RWPE2 (cell line): ENCODE data around the gene DDX28.
A peak's percentile ranks its signal among the peaks of the same experiment; 100 is the strongest.

ENCODE experiments used
- ATAC-seq: fragments of 200-7000 bp; cut with Tn5 transposase; 3 replicates; pipeline ENCODE4 v1.9.1; 2021; ENCODE audit warnings: low read depth
- DNase-seq: peaks from one replicate; pipeline ENCODE4 v3.0.0-alpha.2; 2020; ENCODE audit warnings: low spot score
- H3K27ac ChIP-seq: fragments of 450-650 bp; 2 replicates; pipeline ENCODE4 v1.5.1; 2017; ENCODE audit warnings: mild to moderate bottlenecking; ENCODE audit not compliant: poor library complexity, severe bottlenecking
- H3K27me3 ChIP-seq: fragments of 250-450 bp; sonication (Bioruptor Pico); 2 replicates; pipeline ENCODE4 v1.5.1; 2021; ENCODE audit warnings: mild to moderate bottlenecking, moderate library complexity; ENCODE audit not compliant: insufficient read depth, poor library complexity, severe bottlenecking
- H3K36me3 ChIP-seq: fragments of 250-450 bp; sonication (Bioruptor Pico); 2 replicates; pipeline ENCODE4 v1.5.1; 2020; ENCODE audit warnings: low read depth, mild to moderate bottlenecking, moderate library complexity
- H3K4me1 ChIP-seq: fragments of 250-450 bp; sonication (Bioruptor Pico); 2 replicates; pipeline ENCODE4 v1.5.1; 2021; ENCODE audit warnings: mild to moderate bottlenecking, moderate library complexity; ENCODE audit not compliant: insufficient read depth, poor library complexity, severe bottlenecking
- H3K4me3 ChIP-seq: fragments of 250-450 bp; sonication (Bioruptor Pico); 2 replicates; pipeline ENCODE4 v1.5.1; 2021; ENCODE audit warnings: mild to moderate bottlenecking, moderate library complexity; ENCODE audit not compliant: severe bottlenecking
- H3K9me3 ChIP-seq: fragments of 250-450 bp; sonication (Bioruptor Pico); 2 replicates; pipeline ENCODE4 v1.5.1; 2021; ENCODE audit warnings: mild to moderate bottlenecking, moderate library complexity; ENCODE audit not compliant: severe bottlenecking
- CTCF ChIP-seq: fragments of 450-650 bp; IDR thresholded peaks from one replicate; pipeline ENCODE4 v1.5.1; 2017; ENCODE audit warnings: mild to moderate bottlenecking, moderate library complexity; ENCODE audit not compliant: poor library complexity, severe bottlenecking

DDX28 gene

GRCh38 chr16:67982011-67982696 lies 40.9 kb downstream of the DDX28 start:
- TF ChIP-seq CTCF, result no peak
- Histone ChIP-seq H3K4me3 (no peak overlapping the region), H3K27me3 (no peaks in the 10 kb centered on the region), H3K9me3 (no peaks in the 10 kb centered on the region), H3K27ac (no peak overlapping the region), H3K4me1 (peaks cover 13% of the 10 kb centered on the region), H3K36me3 (no peaks in the 10 kb centered on the region)
- ATAC-seq (no peak), DNase-seq (no peak)

- Histone ChIP-seq H3K36me3 (no peaks in the 10 kb centered on the region), H3K27ac (no peak within 1 kb of the TSS), H3K4me1 (peaks cover 13% of the 10 kb centered on the region), H3K27me3 (no peaks in the 10 kb centered on the region), H3K4me3 (no peak within 1 kb of the TSS), H3K9me3 (no peaks in the 10 kb centered on the region)
- no peak for TF ChIP-seq CTCF
- DNase-seq, result no peak
- ATAC-seq, result no peak
Measured at GRCh38 chr16:67979955-67980678, 42.9 kb downstream of the DDX28 start, which contains the start of gene DPEP3. Gene DPEP3, minus strand, starts transcription at chr16:67980499. Its CDS starts 119 bp downstream, at chr16:67980380.

GRCh38 chr16:67977469-67978227 lies 45.4 kb downstream of the DDX28 start:
- no peak for ATAC-seq
- Histone ChIP-seq H3K27me3 (no peaks in the 10 kb centered on the region), H3K9me3 (no peaks in the 10 kb centered on the region), H3K4me3 (no peak overlapping the region), H3K36me3 (no peaks in the 10 kb centered on the region), H3K4me1 (no peaks in the 10 kb centered on the region), H3K27ac (no peak overlapping the region)
- DNase-seq, result no peak
- no peak for TF ChIP-seq CTCF

- DNase-seq (no peak), ATAC-seq (peak; percentile 7; the same call in 1 of the 3 replicates)
- H3K4me1 ChIP-seq, result no peaks in the 10 kb centered on the region
- H3K4me3 ChIP-seq, result no peak overlapping the region
- no peaks in the 10 kb centered on the region for H3K9me3 ChIP-seq
- no peaks in the 10 kb centered on the region for H3K27me3 ChIP-seq
- no peak for TF ChIP-seq CTCF
- H3K36me3 ChIP-seq, result no peaks in the 10 kb centered on the region
- H3K27ac ChIP-seq, result no peak overlapping the region
Measured at GRCh38 chr16:67977005-67977404, 46.0 kb downstream of the DDX28 start.
